Right lobe of liver (tissue), 6 donors: ENCODE data around the gene CCSER1. TPM values are rescaled to one million over a fixed set of nuclear protein-coding genes. Genes with fewer than 3 reads are reported as not detected.

Experiments
- ATAC-seq, 4 donors: fragments of 200-7000 bp; cut with Tn5 transposase; one replicate each; pipeline ENCODE4 v1.9.1; 2020; ENCODE audit warnings: mild to moderate bottlenecking in 4 of 4, moderate library complexity in 4 of 4
- DNase-seq, 3 donors: peaks; one replicate each; pipeline ENCODE4 v3.0.0-alpha.2; 2020
- H3K27ac ChIP-seq, 3 donors: fragments of 200-600 bp; one replicate each; pipeline ENCODE4 v1.8.0; 2022
- H3K27me3 ChIP-seq, 2 donors: fragments of 200-600 bp; one replicate each; pipeline ENCODE4 v1.8.0; 2022
- H3K36me3 ChIP-seq, 4 donors: fragments of 200-600 bp; sonication (generic) in 1 of 4; one replicate each; pipeline versions ENCODE4 v1.5.1 to v1.8.0; 2017 to 2022; ENCODE audit warnings: control low read depth in 1 of 4
- H3K4me1 ChIP-seq, 4 donors: fragments of 200-600 bp; sonication (generic) in 1 of 4; one replicate each; pipeline versions ENCODE4 v1.5.1 to v1.8.0; 2017 to 2022; ENCODE audit warnings: control low read depth in 1 of 4
- H3K4me3 ChIP-seq, 3 donors: fragments of 200-600 bp; one replicate each; pipeline ENCODE4 v1.8.0; 2022
- H3K9me3 ChIP-seq, 4 donors: fragments of 200-600 bp; sonication (generic) in 1 of 4; one replicate each; pipeline versions ENCODE4 v1.5.1 to v1.8.0; 2017 to 2022; ENCODE audit warnings: control low read depth in 1 of 4
- CTCF ChIP-seq, 4 donors: fragments of 200-600 bp in 3 of 4; fragments of 450-650 bp in 1 of 4; IDR thresholded peaks; one replicate each; pipeline versions ENCODE4 v1.5.1 to v1.8.0; 2016 to 2022; ENCODE audit warnings: antibody characterized with exemption in 4 of 4, mild to moderate bottlenecking in 2 of 4
- POLR2A ChIP-seq: fragments of 450-650 bp; IDR thresholded peaks from one replicate; pipeline ENCODE4 v1.6.1; 2017; ENCODE audit warnings: antibody characterized with exemption, mild to moderate bottlenecking
- WGBS: methylation state at CpG from one replicate; pipeline ENCODE4 v1.1.6; 2018; ENCODE audit warnings: low coverage, low lambda C conversion rate; ENCODE audit not compliant: insufficient coverage; ENCODE audit errors: missing lambda C conversion rate; 5-methylcytosine and 5-hydroxymethylcytosine counted together
- intact Hi-C, 2 donors: fragments of 100-400 bp; cut with DNase I; formaldehyde crosslinking; loops; one replicate each; pipeline versions ENCODE4 v1.11.2 to v1.14.1; 2022
- total RNA-seq, 6 experiments: library from RNA; depleted of rRNA in 2 of 6; stranded (reverse); fragments of >200 nt in 2 of 6; fragmentation: NEBNext Ultra II Directional in 3 of 6; extraction: Animal tissue kit (Norgen Biotek cat#: 25700) in 3 of 6; gene quantifications; one replicate each; pipeline versions ENCODE4 v1.1.0 to v1.2.4, GENCODE V29; 2016 to 2023
- donor health status: DM: no; HTN: yes; CAD: no.
- donor health status: DM: no; HTN: no; CAD: no.
- donor health status: DM: no; HTN: no; CAD: no.
- donor health status: DM: no; HTN: yes; CAD: no.
- donor health status: DM: no; HTN: yes; CAD: no.

CCSER1 gene
- total RNA-seq, 6 experiments from 2014 or later: 0.15 to 1.00 (median 0.65) TPM

DNA sequence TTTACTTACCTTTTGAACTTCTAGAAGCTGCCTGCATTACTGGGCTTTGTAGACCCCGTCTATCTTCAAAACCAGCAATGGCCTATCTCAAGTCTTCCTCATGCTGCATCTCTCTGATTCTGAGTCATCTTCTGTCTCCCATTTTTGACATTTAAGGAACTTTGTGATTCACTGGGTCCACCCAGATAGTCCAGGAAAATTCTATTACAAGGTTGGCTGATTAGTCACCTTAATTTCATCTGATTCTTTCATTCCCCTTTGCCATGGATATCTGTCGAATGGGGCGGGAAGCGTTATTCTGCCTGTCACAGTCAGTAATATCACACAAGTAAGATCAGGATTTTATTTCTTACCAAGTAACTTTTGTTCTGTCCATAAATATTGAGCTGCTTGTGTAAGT, 618.0 kb downstream of the CCSER1 start:
- no peaks in the 10 kb centered on the region for H3K9me3 ChIP-seq
- intact Hi-C loops: no loop called here
- H3K27me3 ChIP-seq: no peaks in the 10 kb centered on the region
- H3K27ac ChIP-seq: no peak overlapping the region
- H3K4me3 ChIP-seq: no peak overlapping the region
- DNase-seq: no peak
- WGBS: 73% methylated on average over 4 of the region's 4 CpGs
- no peak for ATAC-seq
- TF ChIP-seq POLR2A (no peak), CTCF (IDR thresholded peaks at IDR 0.05) (no peak)
- H3K4me1 ChIP-seq: no peaks in the 10 kb centered on the region
- H3K36me3 ChIP-seq: no peaks in the 10 kb centered on the region

- no peak for ATAC-seq
- H3K9me3 ChIP-seq: no peaks in the 10 kb centered on the region
- H3K4me3 ChIP-seq: no peak overlapping the region
- intact Hi-C loops: no loop called here
- no peak overlapping the region for H3K27ac ChIP-seq
- H3K4me1 ChIP-seq: no peaks in the 10 kb centered on the region
- no peaks in the 10 kb centered on the region for H3K27me3 ChIP-seq
- H3K36me3 ChIP-seq: no peaks in the 10 kb centered on the region
- TF ChIP-seq POLR2A: no peak
- TF ChIP-seq CTCF (IDR thresholded peaks at IDR 0.05): no peak
- no peak for DNase-seq
Measured at GRCh38 chr4:90753068-90753467, 625.9 kb downstream of the CCSER1 start.

DNA sequence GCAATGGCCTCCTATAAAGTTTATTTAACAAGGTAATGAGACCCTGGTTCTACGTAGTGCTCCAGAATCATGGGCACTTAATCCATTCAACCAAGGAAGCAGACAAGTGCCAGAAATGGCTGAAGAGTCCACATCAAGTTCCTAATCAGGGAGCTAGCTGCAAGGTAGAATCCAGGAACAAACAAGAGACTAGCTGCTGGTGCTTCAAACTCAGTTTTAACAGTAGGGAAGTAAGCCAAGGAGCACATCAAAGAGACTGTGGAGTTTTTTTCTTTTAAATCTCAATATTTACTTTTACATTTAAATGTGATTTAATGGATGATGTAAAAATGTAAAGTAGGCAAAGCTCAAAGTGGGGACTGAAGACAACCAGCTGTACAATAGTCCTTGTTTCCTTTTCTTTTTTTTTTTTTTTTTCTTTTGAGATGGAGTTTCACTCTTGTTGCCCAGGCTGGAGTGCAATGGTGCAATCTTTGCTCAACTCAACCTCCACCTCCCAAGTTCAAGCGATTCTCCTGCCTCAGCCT, 630.4 kb downstream of the CCSER1 start:
- TF ChIP-seq CTCF (IDR thresholded peaks at IDR 0.05): no peak
- no peak for TF ChIP-seq POLR2A
- WGBS: 88% methylated on average over 2 of the region's 2 CpGs
- no peak overlapping the region for H3K4me3 ChIP-seq
- no peaks in the 10 kb centered on the region for H3K4me1 ChIP-seq
- DNase-seq (no peak), ATAC-seq (no peak)
- no peaks in the 10 kb centered on the region for H3K27me3 ChIP-seq
- H3K27ac ChIP-seq: no peak overlapping the region
- no peaks in the 10 kb centered on the region for H3K9me3 ChIP-seq
- intact Hi-C loops: no loop called here
- H3K36me3 ChIP-seq: no peaks in the 10 kb centered on the region

DNA sequence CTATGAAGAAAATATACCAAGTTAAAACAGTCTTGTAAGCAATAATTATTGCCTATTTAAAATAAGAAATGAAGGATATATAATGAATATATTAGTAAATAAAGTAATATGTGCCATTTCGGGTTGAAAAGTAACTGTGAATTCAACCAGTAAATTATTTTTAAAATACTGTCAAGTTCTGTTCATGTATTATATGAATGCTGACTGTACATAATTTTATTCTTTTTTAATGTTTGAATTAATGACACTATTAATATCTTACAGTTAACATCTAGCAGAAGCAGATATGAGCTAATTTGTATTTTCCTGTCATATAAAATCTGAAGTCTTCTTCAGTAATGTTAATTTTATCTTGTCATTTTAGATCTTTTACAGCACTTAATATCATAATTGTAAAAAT, 632.9 kb downstream of the CCSER1 start:
- H3K27ac ChIP-seq: no peak overlapping the region
- no peaks in the 10 kb centered on the region for H3K9me3 ChIP-seq
- ATAC-seq: no peak
- TF ChIP-seq POLR2A (no peak), CTCF (IDR thresholded peaks at IDR 0.05) (no peak)
- no peak overlapping the region for H3K4me3 ChIP-seq
- H3K36me3 ChIP-seq: no peaks in the 10 kb centered on the region
- 35% methylated on average over 1 of the region's 1 CpG for WGBS
- intact Hi-C loops: no loop called here
- no peak for DNase-seq
- no peaks in the 10 kb centered on the region for H3K27me3 ChIP-seq
- H3K4me1 ChIP-seq: no peaks in the 10 kb centered on the region

- TF ChIP-seq POLR2A: no peak
- TF ChIP-seq CTCF (IDR thresholded peaks at IDR 0.05): no peak
- H3K27me3 ChIP-seq: no peaks in the 10 kb centered on the region
- H3K36me3 ChIP-seq: no peaks in the 10 kb centered on the region
- no peak overlapping the region for H3K4me3 ChIP-seq
- H3K9me3 ChIP-seq: no peaks in the 10 kb centered on the region
- DNase-seq (no peak), ATAC-seq (no peak)
- no peaks in the 10 kb centered on the region for H3K4me1 ChIP-seq
- intact Hi-C loops: no loop called here
- no peak overlapping the region for H3K27ac ChIP-seq
- WGBS: 64% methylated on average over 2 of the region's 2 CpGs
Measured at GRCh38 chr4:90766837-90767236, 639.6 kb downstream of the CCSER1 start.
